Gastroesophageal sphincter (tissue), 3 donors: ENCODE measurements around the gene FAM219A.

Source experiments
- CTCF ChIP-seq, 4 experiments: fragments of 200-600 bp in 2 of 4; fragments of 450-650 bp in 2 of 4; sonication (generic) in 1 of 4; IDR thresholded peaks; one replicate each; pipeline ENCODE4 v1.5.1; 2017 to 2019; ENCODE audit warnings: antibody characterized with exemption in 4 of 4, mild to moderate bottlenecking in 2 of 4, moderate library complexity in 2 of 4
- POLR2A ChIP-seq, 2 donors: fragments of 450-650 bp; IDR thresholded peaks; one replicate each; pipeline ENCODE4 v1.6.1; 2017; ENCODE audit warnings: antibody characterized with exemption in 2 of 2, mild to moderate bottlenecking in 2 of 2, moderate library complexity in 1 of 2
- POLR2AphosphoS5 ChIP-seq: sonication (generic); formaldehyde crosslinking; IDR thresholded peaks from one replicate; pipeline ENCODE4 v1.6.1; 2017; ENCODE audit warnings: antibody characterized with exemption

- TF ChIP-seq POLR2AphosphoS5 (no peak), CTCF (IDR thresholded peaks at IDR 0.05) (no peak), POLR2A (IDR thresholded peaks at IDR 0.05) (no peak)
These were observed 18.4 kb downstream of the FAM219A start for GRCh38 chr9:34440017-34440416.
